A673 (cell line): ENCODE results near the gene GALNT10. TPM values are rescaled to one million over a fixed set of nuclear protein-coding genes. Genes with fewer than 3 reads are reported as not detected.

Source experiments
- BruUV-seq: library from RNA; stranded (reverse); fragments of 400-500 nt; replicated peaks from 2 replicates; lab custom pipeline; 2021; lab: Mats Ljungman, UMichigan
- CTCF ChIA-PET: fragments of 300-600 bp; sonication (Branson Sonifier 250); formaldehyde crosslinking; loops from one replicate; lab custom pipeline; 2022; ENCODE audit warnings: antibody characterized with exemption; lab: Charles Lee
- POLR2A ChIA-PET: fragments of 300-600 bp; sonication (Branson Sonifier 250); formaldehyde crosslinking; loops from one replicate; lab custom pipeline; 2022; ENCODE audit warnings: antibody characterized with exemption; ENCODE audit not compliant: low non-redundant PET; lab: Charles Lee
- DNase-seq: peaks from one replicate; pipeline ENCODE4 v3.0.0-alpha.2; 2015; ENCODE audit warnings: low spot score
- H3K27ac ChIP-seq: fragments of 200-600 bp; sonication (generic); 2 replicates; pipeline ENCODE4 v1.5.1; 2016; ENCODE audit warnings: mixed run types, low read depth, mild to moderate bottlenecking, mixed read lengths, antibody characterized with exemption, low read length; ENCODE audit not compliant: poor library complexity, severe bottlenecking
- H3K27me3 ChIP-seq: fragments of 200-600 bp; sonication (generic); replicated peaks from 2 replicates; pipeline ENCODE4 v1.6.1; 2017; ENCODE audit warnings: mixed run types, low read depth, mild to moderate bottlenecking, mixed read lengths, antibody characterized with exemption, low read length; ENCODE audit not compliant: insufficient read depth, poor library complexity
- H3K36me3 ChIP-seq: fragments of 200-600 bp; sonication (generic); 2 replicates; pipeline ENCODE4 v1.6.1; 2016; ENCODE audit warnings: mixed run types, mild to moderate bottlenecking, mixed read lengths, antibody characterized with exemption, low read length; ENCODE audit not compliant: insufficient read depth, poor library complexity, severe bottlenecking
- H3K4me1 ChIP-seq: fragments of 200-600 bp; sonication (generic); 2 replicates; pipeline ENCODE4 v1.6.1; 2017; ENCODE audit warnings: mixed run types, mild to moderate bottlenecking, mixed read lengths, antibody characterized with exemption, low read length; ENCODE audit not compliant: insufficient read depth, poor library complexity, severe bottlenecking
- H3K4me3 ChIP-seq: fragments of 200-600 bp; sonication (generic); 2 replicates; pipeline ENCODE4 v1.5.1; 2016; ENCODE audit warnings: low read depth, mixed run types, mild to moderate bottlenecking, mixed read lengths, low read length; ENCODE audit not compliant: poor library complexity, severe bottlenecking
- H3K9me3 ChIP-seq: fragments of 200-600 bp; sonication (generic); 2 replicates; pipeline ENCODE4 v1.6.1; 2016; ENCODE audit warnings: mixed run types, low read depth, mild to moderate bottlenecking, mixed read lengths, antibody characterized with exemption, low read length; ENCODE audit not compliant: poor library complexity, severe bottlenecking
- EZH2 ChIP-seq: fragments of 200-600 bp; sonication (generic); IDR thresholded peaks from 2 replicates; pipeline ENCODE4 v1.6.1; 2017; ENCODE audit warnings: borderline replicate concordance, low read depth, mild to moderate bottlenecking, mixed read lengths, antibody characterized with exemption, low read length; ENCODE audit not compliant: poor library complexity, severe bottlenecking
- intact Hi-C: fragments of 100-400 bp; cut with micrococcal nuclease; formaldehyde crosslinking; loops from one replicate; pipeline ENCODE4 v1.10.0; 2022; ENCODE audit not compliant: unreplicated experiment
- total RNA-seq: library from RNA; stranded (reverse); gene quantifications from 2 replicates; pipeline ENCODE4 v1.2.3, GENCODE V29; 2021
- TF ChIP-seq, protein P1 (sequence below): fragments of 300-800, 200-600 bp; sonication (generic); conservative IDR thresholded peaks from 2 replicates; pipeline ENCODE4 v1.5.1; 2017; ENCODE audit warnings: low read depth, mild to moderate bottlenecking, antibody characterized with exemption, low read length, moderate library complexity, mixed read lengths

GALNT10 gene
- total RNA-seq, 1 experiment from 2014 or later: 17.9 TPM

DNA sequence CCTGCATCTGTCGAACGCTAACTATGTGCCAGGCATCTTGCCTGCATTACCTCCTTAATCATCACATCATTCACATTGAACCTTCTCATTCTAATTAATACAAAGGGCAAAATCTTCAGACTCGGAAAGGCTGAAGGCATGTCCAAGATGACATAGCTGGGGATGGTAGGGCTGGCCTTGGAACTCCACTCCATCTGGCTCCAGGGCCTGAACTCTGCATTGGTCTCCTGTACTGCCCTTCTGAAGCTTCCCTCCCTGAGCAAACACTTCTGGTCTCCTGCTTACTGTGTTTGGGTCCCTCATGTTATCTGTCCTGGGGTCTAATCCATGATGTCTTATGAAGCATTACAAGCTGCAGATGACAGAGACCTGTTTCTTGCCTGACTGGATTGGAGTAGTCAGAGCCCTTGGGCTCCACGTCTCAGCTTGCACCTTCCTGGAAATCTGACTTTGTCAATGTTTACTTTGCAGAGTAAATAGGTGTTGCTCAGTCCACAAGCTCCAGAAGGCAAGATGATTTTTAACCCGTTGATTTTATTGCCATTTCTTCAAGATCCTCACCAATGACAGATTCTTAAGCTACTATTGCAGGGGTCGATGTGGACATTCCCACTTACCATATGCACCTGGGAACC is 106.1 kb downstream of the GALNT10 start:
- no peak for DNase-seq

DNA sequence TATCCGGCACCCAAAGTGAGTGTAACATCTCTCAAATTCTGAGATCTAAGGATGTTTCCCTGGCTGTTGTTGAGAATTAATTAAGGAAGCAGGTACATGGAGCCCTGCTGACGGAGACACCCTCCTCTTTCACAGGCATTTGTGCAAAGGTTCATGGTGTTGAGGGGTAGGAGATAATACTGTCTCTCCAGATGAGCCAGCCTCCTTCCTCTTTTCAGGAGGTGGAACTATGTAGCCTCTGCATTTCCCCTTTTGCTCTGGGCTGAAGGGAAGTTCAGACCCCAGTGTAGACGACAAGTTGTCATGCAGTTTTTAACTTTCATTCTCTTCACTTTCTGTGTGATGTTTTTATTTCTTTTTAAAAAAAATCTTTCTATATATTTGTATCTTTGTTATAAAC is 107.5 kb downstream of the GALNT10 start:
- Histone ChIP-seq H3K36me3 (no peaks in the 10 kb centered on the region), H3K27ac (no peak overlapping the region), H3K4me1 (no peaks in the 10 kb centered on the region), H3K27me3 (no peaks in the 10 kb centered on the region), H3K4me3 (no peak overlapping the region), H3K9me3 (no peaks in the 10 kb centered on the region)
- POLR2A ChIA-PET: no interaction called here
- BruUV-seq: no TSS peak
- intact Hi-C loops: no loop called here
- no peak for DNase-seq
- TF ChIP-seq EZH2: no peak
- TF ChIP-seq, protein P1, sequence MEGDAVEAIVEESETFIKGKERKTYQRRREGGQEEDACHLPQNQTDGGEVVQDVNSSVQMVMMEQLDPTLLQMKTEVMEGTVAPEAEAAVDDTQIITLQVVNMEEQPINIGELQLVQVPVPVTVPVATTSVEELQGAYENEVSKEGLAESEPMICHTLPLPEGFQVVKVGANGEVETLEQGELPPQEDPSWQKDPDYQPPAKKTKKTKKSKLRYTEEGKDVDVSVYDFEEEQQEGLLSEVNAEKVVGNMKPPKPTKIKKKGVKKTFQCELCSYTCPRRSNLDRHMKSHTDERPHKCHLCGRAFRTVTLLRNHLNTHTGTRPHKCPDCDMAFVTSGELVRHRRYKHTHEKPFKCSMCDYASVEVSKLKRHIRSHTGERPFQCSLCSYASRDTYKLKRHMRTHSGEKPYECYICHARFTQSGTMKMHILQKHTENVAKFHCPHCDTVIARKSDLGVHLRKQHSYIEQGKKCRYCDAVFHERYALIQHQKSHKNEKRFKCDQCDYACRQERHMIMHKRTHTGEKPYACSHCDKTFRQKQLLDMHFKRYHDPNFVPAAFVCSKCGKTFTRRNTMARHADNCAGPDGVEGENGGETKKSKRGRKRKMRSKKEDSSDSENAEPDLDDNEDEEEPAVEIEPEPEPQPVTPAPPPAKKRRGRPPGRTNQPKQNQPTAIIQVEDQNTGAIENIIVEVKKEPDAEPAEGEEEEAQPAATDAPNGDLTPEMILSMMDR: no peak
- CTCF ChIA-PET: no interaction called here

More for the DNA sequence above, 106.1 kb downstream of the GALNT10 start:
- H3K27ac ChIP-seq: no peak overlapping the region
- ChIA-PET CTCF (no interaction called here), POLR2A (no interaction called here)
- no peaks in the 10 kb centered on the region for H3K9me3 ChIP-seq
- H3K36me3 ChIP-seq: no peaks in the 10 kb centered on the region
- H3K4me3 ChIP-seq: no peak overlapping the region
- no peaks in the 10 kb centered on the region for H3K4me1 ChIP-seq
- no peaks in the 10 kb centered on the region for H3K27me3 ChIP-seq
- BruUV-seq: no TSS peak
- no peak for TF ChIP-seq EZH2
- TF ChIP-seq, protein P1: no peak
- intact Hi-C loops: no loop called here

DNA sequence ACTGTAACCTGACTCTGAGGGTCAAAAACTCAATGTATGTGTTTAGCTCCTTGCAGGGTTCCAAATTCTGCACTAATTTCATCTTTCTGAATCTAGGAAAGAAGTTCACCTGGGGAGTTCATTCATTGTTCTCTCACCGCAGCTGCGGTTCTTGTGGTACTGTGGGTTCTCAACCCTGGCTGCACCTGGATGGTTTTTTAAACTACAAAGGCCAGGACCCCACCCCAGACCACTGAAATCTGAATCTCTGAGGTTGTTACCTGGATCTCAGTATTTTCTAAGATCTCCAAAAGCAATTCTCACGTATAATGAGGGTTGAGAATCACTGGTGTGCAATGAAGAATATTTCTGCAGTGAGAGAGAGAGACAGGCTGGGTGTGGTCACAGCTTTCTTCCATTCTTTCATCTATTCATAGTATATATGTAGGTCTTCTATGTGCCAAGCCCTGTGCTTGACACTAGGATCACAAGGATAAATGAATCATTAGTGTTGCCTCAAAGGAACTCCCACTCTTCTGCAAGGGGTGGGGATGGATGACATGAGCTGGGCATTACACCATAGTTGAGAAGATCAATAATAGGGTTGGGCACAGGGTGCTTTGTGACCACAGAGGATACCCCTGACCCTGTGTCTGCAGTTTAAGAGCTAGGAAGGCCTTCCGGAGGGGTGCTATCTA is 109.8 kb downstream of the GALNT10 start:
- Histone ChIP-seq H3K27ac (no peak overlapping the region), H3K27me3 (no peaks in the 10 kb centered on the region), H3K4me3 (no peak overlapping the region), H3K36me3 (no peaks in the 10 kb centered on the region), H3K4me1 (no peaks in the 10 kb centered on the region), H3K9me3 (no peaks in the 10 kb centered on the region)
- ChIA-PET POLR2A (no interaction called here), CTCF (no interaction called here)
- no peak for TF ChIP-seq EZH2
- TF ChIP-seq, protein P1: no peak
- no peak for DNase-seq
- no TSS peak for BruUV-seq
- intact Hi-C loops: no loop called here
